GM12872 (cell line): ENCODE data around the gene SHOC2.

ENCODE experiments used
- TF ChIP-seq, protein P1 (sequence below): IDR thresholded peaks from 3 replicates; pipeline ENCODE4 v1.5.1; 2011; ENCODE audit warnings: low read depth, mild to moderate bottlenecking, low read length, moderate library complexity; ENCODE audit not compliant: insufficient read depth

SHOC2 gene

DNA sequence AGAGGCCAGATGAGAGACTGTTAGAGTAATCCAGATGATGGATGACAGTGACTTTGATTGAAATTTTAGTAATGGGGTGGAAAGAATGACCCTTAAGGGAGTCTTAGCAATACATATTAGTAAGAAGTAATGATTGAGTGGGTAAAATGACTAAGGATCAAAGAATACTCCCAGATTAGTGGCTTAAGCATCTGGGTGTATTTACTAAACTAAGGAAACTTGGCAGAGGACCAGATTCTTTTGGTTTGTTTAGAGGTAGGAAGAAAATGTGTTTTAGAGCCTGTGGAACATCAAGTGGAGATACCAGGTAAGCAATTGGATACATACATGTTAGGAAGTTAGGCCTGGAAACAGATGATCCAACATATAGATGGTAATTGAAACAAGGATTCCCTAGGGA is 98.6 kb downstream of the SHOC2 start:
- TF ChIP-seq, protein P1, sequence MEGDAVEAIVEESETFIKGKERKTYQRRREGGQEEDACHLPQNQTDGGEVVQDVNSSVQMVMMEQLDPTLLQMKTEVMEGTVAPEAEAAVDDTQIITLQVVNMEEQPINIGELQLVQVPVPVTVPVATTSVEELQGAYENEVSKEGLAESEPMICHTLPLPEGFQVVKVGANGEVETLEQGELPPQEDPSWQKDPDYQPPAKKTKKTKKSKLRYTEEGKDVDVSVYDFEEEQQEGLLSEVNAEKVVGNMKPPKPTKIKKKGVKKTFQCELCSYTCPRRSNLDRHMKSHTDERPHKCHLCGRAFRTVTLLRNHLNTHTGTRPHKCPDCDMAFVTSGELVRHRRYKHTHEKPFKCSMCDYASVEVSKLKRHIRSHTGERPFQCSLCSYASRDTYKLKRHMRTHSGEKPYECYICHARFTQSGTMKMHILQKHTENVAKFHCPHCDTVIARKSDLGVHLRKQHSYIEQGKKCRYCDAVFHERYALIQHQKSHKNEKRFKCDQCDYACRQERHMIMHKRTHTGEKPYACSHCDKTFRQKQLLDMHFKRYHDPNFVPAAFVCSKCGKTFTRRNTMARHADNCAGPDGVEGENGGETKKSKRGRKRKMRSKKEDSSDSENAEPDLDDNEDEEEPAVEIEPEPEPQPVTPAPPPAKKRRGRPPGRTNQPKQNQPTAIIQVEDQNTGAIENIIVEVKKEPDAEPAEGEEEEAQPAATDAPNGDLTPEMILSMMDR: no peak

DNA sequence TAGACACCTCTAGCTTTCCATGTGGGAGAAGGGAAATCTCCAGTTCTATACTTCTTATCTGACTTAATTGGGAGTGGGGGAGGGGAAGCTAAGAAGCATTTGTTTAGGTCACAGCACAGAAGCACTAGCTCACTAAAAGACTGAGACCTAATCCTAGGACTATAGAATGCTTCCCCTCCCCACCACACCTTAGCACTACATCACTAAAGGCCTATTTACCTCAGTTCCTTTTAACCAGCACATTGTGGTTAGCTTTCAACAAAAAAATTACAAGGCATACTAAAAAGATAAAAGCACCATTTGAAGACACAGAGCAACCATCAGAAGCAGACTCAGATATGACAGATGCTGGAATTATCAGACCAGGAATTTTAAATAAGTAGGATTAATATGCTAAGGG is 103.7 kb downstream of the SHOC2 start:
- TF ChIP-seq, protein P1: no peak

DNA sequence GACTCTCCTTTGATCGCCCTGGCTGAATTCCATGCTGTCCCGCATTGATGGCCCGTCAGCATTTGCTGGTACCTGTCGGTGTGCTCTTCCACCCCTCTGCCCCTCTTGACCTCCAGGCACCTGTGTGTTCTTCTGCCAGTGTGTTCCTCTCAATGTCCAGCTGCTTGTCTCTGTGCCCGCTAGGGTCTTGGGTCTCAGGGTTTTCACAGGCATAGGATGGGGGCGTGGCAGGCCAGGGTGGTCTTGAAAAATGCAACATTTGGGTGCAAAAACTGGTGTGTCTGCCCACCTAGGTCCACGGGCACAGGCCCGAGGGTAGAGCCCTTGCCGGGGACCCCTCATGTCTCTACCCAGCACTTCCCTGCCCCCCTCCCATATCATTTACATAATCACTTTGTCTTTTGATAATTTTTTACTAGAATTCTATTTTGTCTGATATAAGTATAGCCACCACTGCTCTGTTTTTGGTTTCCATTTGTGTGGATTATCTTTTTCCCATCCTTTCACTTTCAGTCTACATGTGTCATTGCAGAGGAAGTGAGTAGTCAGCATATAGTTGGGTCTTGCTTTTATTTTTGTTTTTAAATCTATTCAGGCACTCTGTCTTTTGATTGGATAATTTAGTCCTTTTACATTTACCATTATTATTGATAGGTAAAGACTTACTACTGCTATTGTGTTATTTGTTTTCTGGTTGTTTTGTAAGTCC is 110.8 kb downstream of the SHOC2 start:
- TF ChIP-seq, protein P1: no peak

DNA sequence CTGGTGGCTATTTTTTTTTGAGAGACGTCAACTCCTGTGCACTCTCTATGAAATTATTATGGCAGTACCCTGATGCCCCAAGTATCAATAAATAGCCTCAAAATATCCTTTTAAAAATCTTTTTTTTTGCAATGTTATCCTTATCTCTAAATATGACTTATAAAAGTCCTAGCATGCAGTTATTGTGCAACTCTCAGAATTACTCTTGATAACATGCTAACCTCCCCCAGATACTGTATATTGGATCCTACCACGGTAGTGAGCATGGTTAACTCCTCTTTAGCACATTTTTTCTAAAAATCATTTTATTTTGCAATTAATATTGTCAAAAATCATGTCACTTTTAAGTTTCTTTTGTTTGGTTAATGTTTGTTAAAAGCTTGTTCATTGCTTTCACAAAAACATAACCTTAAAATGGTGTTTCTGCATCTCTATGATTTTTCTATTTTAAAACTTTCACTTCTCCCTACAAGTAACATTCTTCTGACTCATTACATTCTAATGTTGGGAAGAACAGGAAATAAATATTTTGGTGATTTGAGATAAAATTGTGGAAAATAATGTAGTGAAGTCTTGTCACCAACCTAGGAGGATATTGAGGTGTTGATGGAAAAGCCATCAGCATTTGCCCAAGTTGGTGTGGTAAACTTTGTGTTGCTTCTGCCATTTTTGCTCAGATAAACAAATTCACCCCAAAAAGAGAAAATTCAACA is 115.3 kb downstream of the SHOC2 start:
- TF ChIP-seq, protein P1: no peak

DNA sequence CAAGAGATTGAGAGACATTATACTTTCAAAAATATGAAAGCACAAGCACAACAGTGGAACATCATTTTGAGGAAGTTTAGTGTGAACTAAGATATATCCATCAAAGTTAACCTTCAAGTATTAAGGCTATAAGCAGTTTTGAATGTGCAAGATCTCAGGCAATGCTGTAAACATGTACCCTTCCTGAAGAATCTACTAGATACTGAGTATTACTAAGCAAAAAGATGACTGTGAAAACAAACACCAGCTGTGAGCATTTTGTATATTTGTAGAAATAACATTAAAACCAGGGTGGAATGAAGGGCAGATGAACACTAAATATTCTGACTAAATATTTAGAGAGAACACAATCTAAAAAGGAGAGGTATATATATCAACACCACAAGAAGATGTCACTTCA is 116.1 kb downstream of the SHOC2 start:
- TF ChIP-seq, protein P1: no peak

DNA sequence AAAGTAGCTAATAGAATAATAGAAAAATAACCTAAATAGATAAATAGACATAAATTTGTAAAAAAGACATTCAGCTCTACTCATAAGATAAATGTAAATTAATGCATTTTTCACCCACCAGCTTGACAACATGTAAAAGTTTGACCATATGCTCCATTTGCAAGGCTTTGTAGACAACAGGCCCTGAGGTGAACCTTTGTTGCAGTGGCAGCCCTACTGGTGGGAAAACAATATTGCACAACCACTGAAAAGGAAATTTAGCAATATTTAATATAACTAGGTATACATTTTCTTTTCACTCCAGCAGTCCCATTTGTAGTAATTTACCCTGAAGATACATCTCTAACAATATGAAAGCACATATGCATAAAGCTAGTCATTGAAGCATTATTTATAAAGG is 118.5 kb downstream of the SHOC2 start:
- TF ChIP-seq, protein P1: peak; percentile 32; the same call in 2 of the 3 replicates

DNA sequence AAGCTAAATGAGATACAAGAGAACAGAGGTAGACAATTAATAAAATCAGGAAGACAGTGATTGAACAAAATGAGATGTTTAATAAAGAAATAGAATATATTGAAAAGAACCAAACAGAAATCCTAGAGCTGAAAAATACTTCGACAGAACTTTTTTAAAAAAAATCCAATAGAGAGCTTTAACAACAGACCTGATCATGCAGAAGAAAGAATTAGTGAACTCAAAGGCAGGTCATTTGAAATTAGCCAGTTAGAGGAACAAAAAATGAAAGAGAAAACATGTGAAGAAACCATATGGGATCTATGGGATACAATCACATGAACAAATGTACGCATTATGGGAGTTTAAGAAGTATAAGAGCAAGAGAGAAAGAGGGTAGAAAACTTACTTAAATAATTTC is 120.1 kb downstream of the SHOC2 start:
- TF ChIP-seq, protein P1: no peak
